Ishikawa (cell line): ENCODE results near the gene USP46.

Experiments
- CREB1 ChIP-seq: IDR thresholded peaks from 2 replicates; pipeline ENCODE4 v1.6.1; 2012; ENCODE audit warnings: low read depth
- YY1 ChIP-seq: IDR thresholded peaks from 2 replicates; pipeline ENCODE4 v1.6.1; 2012; ENCODE audit warnings: low read depth

GRCh38 chr4:52635130-52635529 lies 24.0 kb downstream of the USP46 start:
- TF ChIP-seq CREB1 (no peak), YY1 (no peak)
